Hepatic stellate cell (primary cell): ENCODE measurements around the gene CRABP2.

Experiments
- DNase-seq: peaks from one replicate; pipeline ENCODE4 v3.0.0; 2011; ENCODE audit warnings: low spot score

The CRABP2 gene

GRCh38 chr1:156708218-156708661 lies 2.9 kb upstream of the CRABP2 start:
- no peak for DNase-seq

- DNase-seq: no peak
Measured at GRCh38 chr1:156707417-156708217, 2.2 kb upstream of the CRABP2 start.

- DNase-seq: peak; percentile 49
Measured at GRCh38 chr1:156706657-156707416, 1.5 kb upstream of the CRABP2 start.

GRCh38 chr1:156705918-156706656 lies 704 bp upstream of the CRABP2 start:
- peak; percentile 82 for DNase-seq

GRCh38 chr1:156704930-156705320 lies 458 bp downstream of the CRABP2 start:
- DNase-seq: peak; percentile 78

GRCh38 chr1:156704166-156704711 lies 1.1 kb downstream of the CRABP2 start:
- DNase-seq: no peak

- no peak for DNase-seq
Measured at GRCh38 chr1:156703741-156704140, 1.6 kb downstream of the CRABP2 start.

- no peak for DNase-seq
Measured at GRCh38 chr1:156703336-156703735, 2.0 kb downstream of the CRABP2 start.

GRCh38 chr1:156700736-156701531 lies 4.4 kb downstream of the CRABP2 start:
- DNase-seq: no peak

- no peak for DNase-seq
Measured at GRCh38 chr1:156698995-156699394, 6.4 kb downstream of the CRABP2 start.

GRCh38 chr1:156697481-156697880 lies 7.9 kb downstream of the CRABP2 start:
- no peak for DNase-seq

- no peak for DNase-seq
Measured at GRCh38 chr1:156696755-156697154, 8.6 kb downstream of the CRABP2 start.

- no peak for DNase-seq
Measured at GRCh38 chr1:156694690-156694962, 10.8 kb downstream of the CRABP2 start.

GRCh38 chr1:156693848-156694689 lies 11.3 kb downstream of the CRABP2 start:
- DNase-seq: no peak

GRCh38 chr1:156692925-156693847 lies 12.2 kb downstream of the CRABP2 start:
- DNase-seq: no peak

GRCh38 chr1:156692441-156692924 lies 12.9 kb downstream of the CRABP2 start:
- DNase-seq: no peak

- DNase-seq: no peak
Measured at GRCh38 chr1:156691665-156692440, 13.5 kb downstream of the CRABP2 start.

- no peak for DNase-seq
Measured at GRCh38 chr1:156691191-156691590, 14.2 kb downstream of the CRABP2 start.

- DNase-seq: no peak
Measured at GRCh38 chr1:156690675-156691036, 14.7 kb downstream of the CRABP2 start.
